Left lobe of liver (tissue), 2 donors: ENCODE data around the gene AASDHPPT. TPM values are rescaled to one million over a fixed set of nuclear protein-coding genes. Genes with fewer than 3 reads are reported as not detected.

Source experiments
- ATAC-seq: fragments of 200-7000 bp; cut with Tn5 transposase; one replicate; pipeline ENCODE4 v1.9.1; 2020; ENCODE audit warnings: mild to moderate bottlenecking, moderate library complexity
- DNase-seq: peaks from one replicate; pipeline ENCODE4 v3.0.0-alpha.2; 2020; ENCODE audit warnings: low spot score
- total RNA-seq: library from RNA; stranded (reverse); gene quantifications from one replicate; pipeline ENCODE4 v1.2.1, GENCODE V29; 2021
- donor health status: DM: no; HTN: no; CAD: no; lungs with moderate emphysema.
- donor health status: DM: no; HTN: yes; CAD: no.

AASDHPPT gene
- total RNA-seq, 1 donor from 2014 or later: 16.2 TPM

GRCh38 chr11:106086135-106086534 lies 8.7 kb downstream of the AASDHPPT start:
- DNase-seq: no peak
- ATAC-seq: no peak

- no peak for ATAC-seq
Measured at GRCh38 chr11:106086850-106087249, 9.4 kb downstream of the AASDHPPT start.

GRCh38 chr11:106087815-106088435 lies 10.5 kb downstream of the AASDHPPT start:
- peak; percentile 55 for DNase-seq

More at GRCh38 chr11:106086850-106087249, 9.4 kb downstream of the AASDHPPT start:
- no peak for DNase-seq

DNA sequence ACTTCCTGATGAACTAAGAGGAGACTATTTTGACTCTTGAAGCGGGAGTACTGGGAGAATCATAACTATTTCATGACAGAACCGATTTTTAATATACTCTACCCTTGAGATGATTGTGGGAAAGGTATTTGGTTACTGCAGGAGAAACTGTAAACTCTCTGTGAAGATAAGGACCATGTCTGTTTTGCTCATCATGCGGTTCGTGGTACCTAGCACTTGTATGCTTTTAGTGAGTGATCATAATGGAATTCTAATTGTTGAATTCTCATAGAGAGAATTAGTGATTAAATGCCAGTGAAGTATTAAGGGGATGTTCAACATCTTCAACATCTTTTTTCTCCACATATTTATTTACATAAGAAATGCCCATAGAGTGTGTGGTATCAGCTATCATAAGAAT lies 11.4 kb downstream of the AASDHPPT start:
- DNase-seq (no peak), ATAC-seq (no peak)

More at GRCh38 chr11:106087815-106088435, 10.5 kb downstream of the AASDHPPT start:
- ATAC-seq: peak; percentile 91

DNA sequence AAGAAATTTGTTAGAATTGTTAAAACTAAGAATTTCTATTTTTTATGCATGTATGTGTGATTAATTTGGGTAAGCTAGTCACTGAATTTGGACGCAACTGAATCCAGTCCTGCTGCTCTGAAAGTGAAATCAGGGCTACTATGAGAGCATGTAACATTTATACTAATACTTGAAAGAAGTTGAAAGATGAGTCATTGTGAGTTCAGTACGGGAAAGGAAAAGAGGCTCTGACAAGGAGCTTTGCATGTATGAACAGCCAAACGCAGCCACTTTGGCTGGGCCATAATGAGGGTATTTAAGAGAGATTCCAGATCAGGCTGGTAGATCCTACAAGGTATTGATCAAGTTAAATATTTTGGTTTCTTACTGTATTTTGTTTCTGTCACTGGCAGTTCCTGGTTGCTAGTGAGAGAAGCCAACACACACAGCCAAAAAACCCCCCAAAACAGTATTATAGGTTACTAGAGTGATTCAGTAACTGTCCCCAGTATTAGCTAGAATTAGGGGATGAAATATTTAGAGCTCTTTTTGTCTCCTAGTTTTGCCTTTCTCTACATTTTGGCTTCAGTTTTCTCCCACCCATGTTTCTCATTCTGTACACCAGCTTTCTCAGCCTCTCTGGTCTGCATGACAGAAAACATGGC lies 14.1 kb downstream of the AASDHPPT start:
- ATAC-seq (no peak), DNase-seq (no peak)

- no peak for DNase-seq
- ATAC-seq: no peak
Measured at GRCh38 chr11:106092446-106092845, 15.0 kb downstream of the AASDHPPT start.

DNA sequence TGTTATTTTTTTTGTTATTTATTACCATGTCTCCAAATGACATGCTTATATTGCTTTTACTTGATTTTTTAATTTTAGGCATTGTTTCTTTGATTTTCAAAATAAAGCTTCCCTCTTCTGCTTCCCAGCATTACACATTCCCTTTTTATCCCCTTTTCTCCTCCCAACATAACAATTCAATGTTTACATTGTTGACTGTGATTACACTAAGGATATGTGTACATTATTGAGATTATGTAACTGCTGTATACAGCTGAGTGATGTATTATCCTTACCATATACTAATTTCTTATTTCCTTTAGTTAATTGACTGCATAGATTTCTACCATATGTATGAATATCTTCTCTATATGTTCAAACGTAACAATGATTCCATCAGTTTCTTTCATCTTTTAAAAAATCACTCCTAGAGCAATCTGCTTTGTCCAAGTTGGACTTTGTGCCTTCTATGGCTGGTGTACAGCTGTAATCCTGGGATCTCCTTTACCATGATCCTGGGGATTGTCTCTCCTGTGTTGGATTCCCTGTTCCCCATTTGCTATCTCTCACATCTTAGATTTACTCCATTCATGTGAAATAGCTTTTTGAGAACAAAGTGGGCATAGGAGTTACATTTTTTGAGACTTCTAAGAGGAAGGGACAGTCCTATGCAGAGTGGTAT lies 21.6 kb downstream of the AASDHPPT start:
- DNase-seq (no peak), ATAC-seq (no peak)

- no peak for ATAC-seq
- DNase-seq: no peak
Measured at GRCh38 chr11:106101370-106101769, 23.9 kb downstream of the AASDHPPT start.

DNA sequence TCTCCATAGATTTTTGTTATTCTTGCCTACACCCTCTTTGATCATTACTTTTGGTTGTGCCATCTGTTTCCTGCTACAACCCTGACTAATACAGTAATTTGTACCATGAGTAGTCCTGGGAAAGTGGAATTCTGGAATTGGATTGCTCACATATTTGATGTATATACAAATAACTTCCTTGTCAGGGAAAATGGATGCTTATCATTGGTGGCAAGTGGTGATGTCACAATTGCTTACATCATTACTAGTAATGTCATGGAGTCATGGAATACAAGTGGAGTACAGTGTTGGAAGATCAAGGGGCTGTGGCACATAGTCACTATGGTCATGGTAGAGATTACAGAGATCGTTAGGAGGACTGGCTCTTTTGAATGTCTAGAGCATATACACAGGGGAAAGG lies 24.4 kb downstream of the AASDHPPT start:
- DNase-seq (no peak), ATAC-seq (no peak)

GRCh38 chr11:106105986-106106385 lies 28.5 kb downstream of the AASDHPPT start:
- no peak for DNase-seq
- no peak for ATAC-seq

GRCh38 chr11:106121570-106122320 lies 44.3 kb downstream of the AASDHPPT start:
- ATAC-seq: no peak
- no peak for DNase-seq

- ATAC-seq (no peak), DNase-seq (no peak)
Measured at GRCh38 chr11:106127604-106128003, 50.1 kb downstream of the AASDHPPT start.

DNA sequence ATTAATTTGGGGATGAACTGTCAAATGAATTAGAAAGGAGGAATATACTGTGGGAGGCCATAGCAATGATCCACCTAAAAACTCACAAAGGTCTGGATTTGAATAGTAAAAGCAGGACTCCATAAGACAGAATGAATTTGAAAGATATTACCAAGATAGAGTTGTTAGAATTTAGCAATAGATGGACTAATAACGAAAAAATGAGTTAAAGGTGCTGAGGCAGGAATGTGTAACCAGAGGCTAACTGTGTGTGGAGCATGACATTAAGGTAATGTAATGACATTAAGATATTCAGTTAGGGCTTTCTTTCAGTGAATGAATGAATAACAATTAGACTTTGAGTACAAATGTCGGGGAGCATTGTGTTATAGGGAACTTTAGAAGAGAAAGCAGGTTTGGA lies 51.3 kb downstream of the AASDHPPT start:
- no peak for DNase-seq
- ATAC-seq: no peak

GRCh38 chr11:106131998-106132397 lies 54.5 kb downstream of the AASDHPPT start:
- ATAC-seq: no peak
- DNase-seq: no peak

- DNase-seq: no peak
- ATAC-seq: no peak
Measured at GRCh38 chr11:106132582-106133354, 55.3 kb downstream of the AASDHPPT start.

DNA sequence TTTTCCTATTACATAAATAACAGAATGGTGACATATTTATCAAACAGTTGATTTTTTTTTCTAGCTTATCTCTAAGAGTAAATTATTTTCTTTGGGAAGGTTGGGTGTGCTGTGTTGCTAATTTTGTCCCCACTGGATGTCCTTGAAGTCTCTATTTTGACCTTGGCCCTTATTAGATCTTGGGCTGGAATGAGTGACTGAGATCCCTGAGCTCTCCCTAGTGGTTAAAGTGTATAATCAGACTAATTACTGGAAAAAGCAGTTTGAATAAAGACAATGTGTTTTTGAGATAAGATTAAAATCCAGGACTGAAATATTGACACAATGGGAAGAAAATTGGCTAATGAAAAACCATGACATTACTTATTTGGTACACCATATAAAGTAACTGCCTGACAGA lies 56.1 kb downstream of the AASDHPPT start:
- ATAC-seq (no peak), DNase-seq (no peak)

DNA sequence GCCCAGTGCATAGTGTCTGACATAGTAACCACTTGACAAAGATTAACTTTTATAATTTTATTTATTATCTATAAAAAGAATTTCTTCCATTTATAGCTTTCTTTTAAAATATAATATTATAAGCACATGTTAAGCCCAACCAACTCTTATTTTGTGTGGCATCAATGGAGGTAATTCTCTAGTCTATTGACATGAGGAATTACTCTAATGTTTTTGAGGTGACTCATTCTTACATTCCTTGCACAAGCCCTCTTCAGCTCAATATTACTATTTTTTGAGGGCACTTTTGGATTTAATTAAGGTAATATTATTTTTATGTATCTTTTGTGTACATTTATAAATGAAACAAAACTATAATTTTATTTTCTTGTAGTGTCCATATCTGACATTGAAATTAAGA lies 59.6 kb downstream of the AASDHPPT start:
- ATAC-seq: no peak
- no peak for DNase-seq

GRCh38 chr11:106137758-106138157 lies 60.3 kb downstream of the AASDHPPT start:
- DNase-seq (no peak), ATAC-seq (no peak)
